Testis (tissue), 2 donors: ENCODE measurements around the gene TFEB.

Experiments used
- POLR2A ChIP-seq: fragments of 450-650 bp; IDR thresholded peaks from one replicate; pipeline ENCODE4 v1.6.1; 2017; ENCODE audit warnings: antibody characterized with exemption, mild to moderate bottlenecking, moderate library complexity
- TF ChIP-seq, protein P1 (sequence below), 3 experiments: fragments of 450-650 bp in 2 of 3; fragments of 200-600 bp in 1 of 3; sonication (generic) in 1 of 3; IDR thresholded peaks; one replicate each; pipeline ENCODE4 v1.5.1; 2016 to 2019; ENCODE audit warnings: antibody characterized with exemption in 3 of 3, mild to moderate bottlenecking in 2 of 3, moderate library complexity in 1 of 3

DNA sequence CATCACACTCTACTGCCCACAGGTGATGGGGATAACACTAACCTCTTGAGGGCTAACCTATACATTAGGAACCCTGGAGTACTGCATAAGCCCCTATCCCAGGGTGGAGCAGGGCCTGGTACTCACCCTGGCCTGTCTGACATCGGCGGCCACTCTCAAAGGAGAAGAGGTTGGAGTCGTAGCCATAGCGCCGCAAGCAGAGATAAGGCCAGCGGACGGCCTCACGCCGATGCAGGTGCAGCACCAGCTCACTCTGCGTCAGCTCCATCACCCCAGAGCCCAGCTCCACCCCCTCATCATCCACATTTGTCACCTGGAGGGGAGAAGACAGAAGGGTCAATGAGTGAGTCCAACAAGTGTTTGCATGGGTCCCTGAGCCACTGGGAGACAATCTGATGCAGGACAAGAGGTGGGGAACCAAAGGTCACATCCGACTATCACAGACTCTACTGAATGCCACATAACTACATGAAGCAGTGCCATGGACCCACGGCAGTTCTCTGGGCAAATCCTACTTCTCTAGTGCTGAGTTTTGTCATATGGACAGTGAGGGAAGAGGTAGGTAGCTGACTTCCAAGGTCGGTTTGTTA is 40.0 kb upstream of the TFEB start:
- TF ChIP-seq, protein P1, sequence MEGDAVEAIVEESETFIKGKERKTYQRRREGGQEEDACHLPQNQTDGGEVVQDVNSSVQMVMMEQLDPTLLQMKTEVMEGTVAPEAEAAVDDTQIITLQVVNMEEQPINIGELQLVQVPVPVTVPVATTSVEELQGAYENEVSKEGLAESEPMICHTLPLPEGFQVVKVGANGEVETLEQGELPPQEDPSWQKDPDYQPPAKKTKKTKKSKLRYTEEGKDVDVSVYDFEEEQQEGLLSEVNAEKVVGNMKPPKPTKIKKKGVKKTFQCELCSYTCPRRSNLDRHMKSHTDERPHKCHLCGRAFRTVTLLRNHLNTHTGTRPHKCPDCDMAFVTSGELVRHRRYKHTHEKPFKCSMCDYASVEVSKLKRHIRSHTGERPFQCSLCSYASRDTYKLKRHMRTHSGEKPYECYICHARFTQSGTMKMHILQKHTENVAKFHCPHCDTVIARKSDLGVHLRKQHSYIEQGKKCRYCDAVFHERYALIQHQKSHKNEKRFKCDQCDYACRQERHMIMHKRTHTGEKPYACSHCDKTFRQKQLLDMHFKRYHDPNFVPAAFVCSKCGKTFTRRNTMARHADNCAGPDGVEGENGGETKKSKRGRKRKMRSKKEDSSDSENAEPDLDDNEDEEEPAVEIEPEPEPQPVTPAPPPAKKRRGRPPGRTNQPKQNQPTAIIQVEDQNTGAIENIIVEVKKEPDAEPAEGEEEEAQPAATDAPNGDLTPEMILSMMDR (IDR thresholded peaks at IDR 0.05) = no peak
- TF ChIP-seq POLR2A = no peak
